KMS-11 (cell line): ENCODE results near the gene TBXAS1.

Experiments
- H2AFZ ChIP-seq: fragments of 200-600 bp; sonication (generic); 2 replicates; pipeline ENCODE4 v1.6.1; 2016; ENCODE audit warnings: antibody characterized with exemption, mixed run types, low read depth
- H3K27ac ChIP-seq: fragments of 200-600 bp; sonication (generic); 2 replicates; pipeline ENCODE4 v1.6.1; 2016; ENCODE audit warnings: mild to moderate bottlenecking, mixed run types
- H3K27me3 ChIP-seq: fragments of 200-600 bp; sonication (generic); 2 replicates; pipeline ENCODE4 v1.6.1; 2017; ENCODE audit warnings: mild to moderate bottlenecking, low read depth, mixed run types, moderate library complexity; ENCODE audit not compliant: insufficient read depth
- H3K36me3 ChIP-seq: fragments of 200-600 bp; sonication (generic); 2 replicates; pipeline ENCODE4 v1.6.1; 2017; ENCODE audit warnings: mild to moderate bottlenecking, mixed run types; ENCODE audit not compliant: insufficient read depth
- H3K4me1 ChIP-seq: fragments of 200-600 bp; sonication (generic); 2 replicates; pipeline ENCODE4 v1.6.1; 2016; ENCODE audit warnings: mild to moderate bottlenecking, low read depth, mixed run types; ENCODE audit not compliant: poor library complexity, severe bottlenecking
- H3K4me2 ChIP-seq: fragments of 200-600 bp; sonication (generic); 2 replicates; pipeline ENCODE4 v1.7.0; 2016; ENCODE audit warnings: mild to moderate bottlenecking, mixed run types
- H3K4me3 ChIP-seq: fragments of 200-600 bp; sonication (generic); IDR thresholded peaks from 2 replicates; pipeline ENCODE4 v1.6.1; 2017; ENCODE audit warnings: low read depth, low read length, mixed read lengths; ENCODE audit not compliant: insufficient read depth
- H3K79me2 ChIP-seq: fragments of 200-600 bp; sonication (generic); 2 replicates; pipeline ENCODE4 v1.6.1; 2016; ENCODE audit warnings: low read depth, mixed run types; ENCODE audit not compliant: insufficient read depth
- H3K9ac ChIP-seq: fragments of 200-600 bp; sonication (generic); 2 replicates; pipeline ENCODE4 v1.6.1; 2016; ENCODE audit warnings: mild to moderate bottlenecking, mixed run types
- H4K20me1 ChIP-seq: fragments of 200-600 bp; sonication (generic); 2 replicates; pipeline ENCODE4 v1.6.1; 2016; ENCODE audit warnings: mild to moderate bottlenecking, mixed run types; ENCODE audit not compliant: insufficient read depth
- TF ChIP-seq, protein P1 (sequence below): fragments of 200-600 bp; sonication (generic); conservative IDR thresholded peaks from 2 replicates; pipeline ENCODE4 v1.6.1; 2017; ENCODE audit warnings: low read depth, mild to moderate bottlenecking, antibody characterized with exemption, low read length, moderate library complexity, mixed read lengths

TBXAS1 gene

DNA sequence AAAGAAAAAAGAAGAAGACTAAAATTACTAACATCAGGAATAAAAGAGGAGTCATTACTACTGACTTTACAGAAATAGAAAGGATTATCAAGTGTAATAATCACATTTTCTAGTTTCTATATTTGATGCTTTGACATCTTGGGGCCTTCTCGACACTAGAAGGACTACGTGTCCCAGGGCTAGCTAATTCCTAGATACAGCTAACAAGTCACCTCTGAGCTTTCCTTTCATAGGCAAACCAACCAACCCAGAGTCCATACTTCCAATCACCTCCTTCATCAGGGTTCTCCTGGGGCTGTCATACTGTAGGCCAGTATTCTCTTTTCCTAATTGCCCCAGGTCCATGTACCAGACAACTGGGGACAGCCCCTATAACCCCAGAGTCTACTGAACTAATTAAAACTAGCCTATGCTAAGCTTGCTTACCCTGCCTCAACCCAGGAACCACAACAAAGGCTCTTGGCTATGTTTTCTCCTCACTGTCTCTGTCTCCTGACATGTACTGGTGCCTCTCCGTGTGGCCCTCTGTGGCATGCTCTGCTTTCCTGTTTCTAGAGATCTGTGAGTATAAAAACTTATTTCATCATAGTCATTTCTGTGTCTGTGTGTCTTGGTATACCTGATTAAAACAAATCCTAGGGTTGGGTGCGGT, 240.4 kb downstream of the TBXAS1 start:
- H3K27me3 ChIP-seq, result no peaks in the 10 kb centered on the region
- H3K4me1 ChIP-seq, result no peaks in the 10 kb centered on the region
- TF ChIP-seq, protein P1, sequence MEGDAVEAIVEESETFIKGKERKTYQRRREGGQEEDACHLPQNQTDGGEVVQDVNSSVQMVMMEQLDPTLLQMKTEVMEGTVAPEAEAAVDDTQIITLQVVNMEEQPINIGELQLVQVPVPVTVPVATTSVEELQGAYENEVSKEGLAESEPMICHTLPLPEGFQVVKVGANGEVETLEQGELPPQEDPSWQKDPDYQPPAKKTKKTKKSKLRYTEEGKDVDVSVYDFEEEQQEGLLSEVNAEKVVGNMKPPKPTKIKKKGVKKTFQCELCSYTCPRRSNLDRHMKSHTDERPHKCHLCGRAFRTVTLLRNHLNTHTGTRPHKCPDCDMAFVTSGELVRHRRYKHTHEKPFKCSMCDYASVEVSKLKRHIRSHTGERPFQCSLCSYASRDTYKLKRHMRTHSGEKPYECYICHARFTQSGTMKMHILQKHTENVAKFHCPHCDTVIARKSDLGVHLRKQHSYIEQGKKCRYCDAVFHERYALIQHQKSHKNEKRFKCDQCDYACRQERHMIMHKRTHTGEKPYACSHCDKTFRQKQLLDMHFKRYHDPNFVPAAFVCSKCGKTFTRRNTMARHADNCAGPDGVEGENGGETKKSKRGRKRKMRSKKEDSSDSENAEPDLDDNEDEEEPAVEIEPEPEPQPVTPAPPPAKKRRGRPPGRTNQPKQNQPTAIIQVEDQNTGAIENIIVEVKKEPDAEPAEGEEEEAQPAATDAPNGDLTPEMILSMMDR, result no peak
- no peak overlapping the region for H3K27ac ChIP-seq
- no peaks in the 10 kb centered on the region for H3K79me2 ChIP-seq
- no peak overlapping the region for H3K4me3 ChIP-seq
- H3K9ac ChIP-seq, result no peak overlapping the region
- H2AFZ ChIP-seq, result no peak overlapping the region
- no peaks in the 10 kb centered on the region for H4K20me1 ChIP-seq
- no peaks in the 10 kb centered on the region for H3K36me3 ChIP-seq
- H3K4me2 ChIP-seq, result no peak overlapping the region
